Tibial nerve (tissue), 4 donors: Measurements from ENCODE around the gene KRTAP4-6. TPM values are rescaled to one million over a fixed set of nuclear protein-coding genes. Genes with fewer than 3 reads are reported as not detected.
"Not testable (repeated sequence)": the region's sequence is repeated elsewhere in the genome, so short reads cannot be mapped to it uniquely, and the experiment has no call there.

Experiments used
- DNase-seq, 2 donors: peaks; one replicate each; pipeline ENCODE4 v3.0.0-alpha.2; 2019; ENCODE audit warnings: low spot score in 2 of 2
- H3K27ac ChIP-seq, 4 donors: fragments of 200-600 bp; sonication (generic) in 3 of 4; one replicate each; pipeline ENCODE4 v1.5.1; 2017 to 2019; ENCODE audit warnings: mild to moderate bottlenecking in 1 of 4
- H3K27me3 ChIP-seq, 2 donors: fragments of 200-600 bp; sonication (generic) in 1 of 2; one replicate each; pipeline versions ENCODE4 v1.5.1 to v1.6.0; 2017 to 2019
- H3K36me3 ChIP-seq, 3 donors: fragments of 200-600 bp; sonication (generic); one replicate each; pipeline ENCODE4 v1.5.1; 2018 to 2019
- H3K4me1 ChIP-seq, 4 donors: fragments of 200-600 bp; sonication (generic) in 3 of 4; one replicate each; pipeline ENCODE4 v1.5.1; 2017 to 2019
- H3K4me3 ChIP-seq, 4 donors: fragments of 200-600 bp; sonication (generic) in 3 of 4; one replicate each; pipeline ENCODE4 v1.5.1; 2017 to 2019; ENCODE audit warnings: mild to moderate bottlenecking in 1 of 4, moderate library complexity in 1 of 4
- H3K9me3 ChIP-seq, 4 donors: fragments of 200-600 bp; sonication (generic) in 3 of 4; one replicate each; pipeline ENCODE4 v1.5.1; 2017 to 2019
- EP300 ChIP-seq, 2 donors: sonication (generic); formaldehyde crosslinking; IDR thresholded peaks; one replicate each; pipeline ENCODE4 v1.6.1; 2017; ENCODE audit warnings: antibody characterized with exemption in 2 of 2, mild to moderate bottlenecking in 1 of 2
- POLR2A ChIP-seq, 2 donors: fragments of 450-650 bp; IDR thresholded peaks; one replicate each; pipeline ENCODE4 v1.6.1; 2017; ENCODE audit warnings: antibody characterized with exemption in 2 of 2, mild to moderate bottlenecking in 2 of 2, moderate library complexity in 2 of 2
- WGBS, 2 donors: methylation state at CpG; one replicate each; pipeline ENCODE4 v1.1.5; 2018; 5-methylcytosine and 5-hydroxymethylcytosine counted together
- small RNA-seq: library from RNA; depleted of rRNA; stranded (forward); fragments of <200 nt; gene quantifications from one replicate; pipeline ENCODE3, GENCODE V24; 2016
- total RNA-seq, 4 donors: library from RNA; depleted of rRNA; stranded (reverse); fragments of >200 nt; gene quantifications; one replicate each; pipeline ENCODE4 v1.1.0, GENCODE V29; 2016
- TF ChIP-seq, protein P1 (sequence below), 5 experiments: fragments of 200-600 bp in 3 of 5; fragments of 450-650 bp in 2 of 5; sonication (generic) in 3 of 5; IDR thresholded peaks; one replicate each; pipeline ENCODE4 v1.5.1; 2016 to 2019; ENCODE audit warnings: antibody characterized with exemption in 5 of 5, mild to moderate bottlenecking in 3 of 5, moderate library complexity in 2 of 5

KRTAP4-6 gene
- total RNA-seq, 4 donors from 2014 or later = not detected

DNA sequence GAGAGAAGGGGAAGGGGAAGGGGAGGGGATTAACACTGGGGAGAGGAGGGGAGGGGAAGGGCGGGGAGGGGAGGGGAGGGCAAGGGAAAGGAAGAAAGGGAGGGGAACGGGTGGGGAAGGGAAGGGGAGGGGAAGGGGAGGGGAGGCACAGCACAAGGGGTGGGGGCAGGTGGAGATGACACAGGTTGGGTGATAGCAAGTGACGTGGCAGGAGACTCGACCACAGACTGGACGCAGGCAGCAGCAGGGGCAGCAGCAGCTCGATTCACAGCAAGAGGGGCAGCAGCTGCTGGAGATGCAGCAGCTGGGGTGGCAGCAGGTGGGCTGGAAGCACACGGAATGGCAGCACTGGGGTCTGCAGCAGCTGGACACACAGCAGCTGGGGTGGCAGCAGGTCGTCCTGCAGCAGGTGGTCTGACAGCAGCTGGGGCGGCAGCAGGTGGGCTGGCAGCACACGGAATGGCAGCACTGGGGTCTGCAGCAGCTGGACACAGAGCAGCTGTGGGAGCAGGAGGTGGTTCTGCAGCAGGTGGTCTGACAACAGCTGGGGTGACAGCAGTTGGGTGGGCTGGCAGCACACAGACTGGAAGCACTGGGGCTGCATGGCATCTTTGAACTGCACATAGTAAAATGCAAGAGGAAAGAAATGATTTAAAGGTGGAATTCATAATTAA lies 38.6 kb downstream of the KRTAP4-6 start, which contains the start of gene KRTAP4-16:
Gene KRTAP4-16 (minus strand): TSS at position 624 of the 674 bp plus-strand sequence. CDS start 0 bp downstream, at position 624.
- WGBS, 2 donors = 42 to 53% methylated on average over 9 of the region's 10 CpGs
- Histone ChIP-seq H3K4me1 (no peaks in the 10 kb centered on the region), H3K36me3 (no peaks in the 10 kb centered on the region), H3K4me3 (no peak within 1 kb of the TSS), H3K27me3 (no peaks in the 10 kb centered on the region), H3K27ac (no peak within 1 kb of the TSS), H3K9me3 (no peaks in the 10 kb centered on the region)
- DNase-seq = no peak
- TF ChIP-seq POLR2A (IDR thresholded peaks at IDR 0.05) = no peak
- TF ChIP-seq EP300 (IDR thresholded peaks at IDR 0.05) = no peak
- TF ChIP-seq, protein P1, sequence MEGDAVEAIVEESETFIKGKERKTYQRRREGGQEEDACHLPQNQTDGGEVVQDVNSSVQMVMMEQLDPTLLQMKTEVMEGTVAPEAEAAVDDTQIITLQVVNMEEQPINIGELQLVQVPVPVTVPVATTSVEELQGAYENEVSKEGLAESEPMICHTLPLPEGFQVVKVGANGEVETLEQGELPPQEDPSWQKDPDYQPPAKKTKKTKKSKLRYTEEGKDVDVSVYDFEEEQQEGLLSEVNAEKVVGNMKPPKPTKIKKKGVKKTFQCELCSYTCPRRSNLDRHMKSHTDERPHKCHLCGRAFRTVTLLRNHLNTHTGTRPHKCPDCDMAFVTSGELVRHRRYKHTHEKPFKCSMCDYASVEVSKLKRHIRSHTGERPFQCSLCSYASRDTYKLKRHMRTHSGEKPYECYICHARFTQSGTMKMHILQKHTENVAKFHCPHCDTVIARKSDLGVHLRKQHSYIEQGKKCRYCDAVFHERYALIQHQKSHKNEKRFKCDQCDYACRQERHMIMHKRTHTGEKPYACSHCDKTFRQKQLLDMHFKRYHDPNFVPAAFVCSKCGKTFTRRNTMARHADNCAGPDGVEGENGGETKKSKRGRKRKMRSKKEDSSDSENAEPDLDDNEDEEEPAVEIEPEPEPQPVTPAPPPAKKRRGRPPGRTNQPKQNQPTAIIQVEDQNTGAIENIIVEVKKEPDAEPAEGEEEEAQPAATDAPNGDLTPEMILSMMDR (IDR thresholded peaks at IDR 0.05) = no peak

DNA sequence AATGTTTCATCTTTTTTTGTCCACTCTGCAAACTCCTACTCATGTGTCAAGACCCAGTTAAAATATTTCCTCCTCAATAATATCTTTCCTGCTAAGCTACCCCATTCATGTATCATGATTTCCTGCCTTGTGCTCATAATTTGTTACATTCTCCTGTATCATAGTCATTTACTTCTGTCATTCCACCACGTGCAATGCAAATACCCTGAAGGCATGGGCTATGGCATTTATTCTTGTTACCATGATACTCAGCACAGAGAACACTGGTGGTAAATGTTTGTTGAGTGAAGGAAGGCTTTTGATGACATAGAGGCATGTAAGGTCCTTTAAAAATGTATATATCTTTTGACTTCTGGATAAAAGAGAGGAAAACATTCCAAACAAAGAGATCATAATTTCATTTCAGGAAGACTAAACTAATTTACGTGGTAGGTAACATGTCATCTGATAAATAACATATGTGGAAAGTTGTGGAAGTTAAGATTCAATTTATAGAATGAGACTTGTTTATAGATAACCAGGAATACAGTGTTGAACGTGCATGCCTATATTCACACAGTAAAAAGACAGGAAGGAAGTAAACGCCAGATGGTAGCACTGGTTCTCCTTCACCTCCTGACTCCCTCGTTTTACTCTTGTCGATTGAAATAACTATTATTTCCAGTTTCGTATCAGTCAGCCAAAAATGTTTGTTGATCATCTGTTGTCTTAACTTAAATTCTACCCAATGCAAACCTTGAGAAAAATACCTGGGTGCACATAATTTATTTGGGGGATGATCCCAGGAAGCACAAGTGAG lies 40.5 kb downstream of the KRTAP4-6 start:
- H3K4me3 ChIP-seq, H3K4me1 ChIP-seq, H3K27ac ChIP-seq, H3K27me3 ChIP-seq, H3K36me3 ChIP-seq, DNase-seq, H3K9me3 ChIP-seq: not testable (repeated sequence)
- WGBS, 2 donors = 58 to 65% methylated on average over 7 of the region's 7 CpGs

DNA sequence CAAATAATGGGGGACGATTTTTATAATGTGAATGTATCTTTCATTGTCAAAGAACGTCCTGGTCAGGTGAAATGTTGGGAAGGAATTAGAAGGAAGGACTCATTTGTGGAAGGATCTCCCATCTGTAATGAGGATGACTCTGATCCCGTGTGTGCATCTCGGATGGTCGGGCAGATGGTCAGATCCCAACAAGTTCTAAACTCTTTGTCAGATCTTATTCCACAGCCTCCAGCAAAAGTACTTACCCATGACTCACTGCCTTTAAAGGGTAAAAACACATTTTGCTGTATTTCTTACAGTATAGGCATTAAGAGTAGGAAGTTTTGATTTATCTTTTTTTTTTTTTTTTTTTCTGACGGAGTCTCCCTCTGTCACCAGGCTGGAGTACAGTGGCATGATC lies 41.9 kb downstream of the KRTAP4-6 start:
- no peaks in the 10 kb centered on the region for H3K36me3 ChIP-seq
- H3K27me3 ChIP-seq = no peaks in the 10 kb centered on the region
- H3K9me3 ChIP-seq = no peaks in the 10 kb centered on the region
- H3K4me3 ChIP-seq = no peak overlapping the region
- no peaks in the 10 kb centered on the region for H3K4me1 ChIP-seq
- TF ChIP-seq POLR2A (IDR thresholded peaks at IDR 0.05) = no peak
- 87% methylated on average over 6 of the region's 6 CpGs for WGBS, 2 donors
- H3K27ac ChIP-seq = no peak overlapping the region
- DNase-seq = no peak

DNA sequence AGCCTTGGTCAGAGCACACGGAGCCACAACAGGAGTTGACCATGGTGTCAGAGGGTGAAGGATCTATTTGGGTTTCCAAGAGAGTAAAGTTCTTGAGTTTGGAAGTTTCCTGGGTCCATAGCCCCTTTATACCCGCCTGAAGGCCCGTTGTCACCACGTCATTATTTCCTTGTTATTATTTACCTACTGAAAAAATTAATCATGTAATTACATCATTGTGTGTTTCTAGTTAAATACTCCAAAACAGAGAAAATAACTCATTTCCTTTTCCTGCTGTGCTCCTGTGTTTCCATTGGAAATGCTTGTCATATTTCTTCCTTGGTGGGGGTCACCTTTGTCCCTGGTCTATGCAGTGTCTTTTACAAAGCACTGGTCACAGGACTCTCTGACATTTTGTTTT lies 42.3 kb downstream of the KRTAP4-6 start, which contains the start of gene KRTAP4-8:
Gene KRTAP4-8 (minus strand): TSS at position 101 of the 400 bp plus-strand sequence. CDS start 58 bp downstream, at position 43.
- H3K9me3 ChIP-seq = no peaks in the 10 kb centered on the region
- H3K27ac ChIP-seq = no peak within 1 kb of the TSS
- no peaks in the 10 kb centered on the region for H3K27me3 ChIP-seq
- DNase-seq = no peak
- TF ChIP-seq, protein P1 (IDR thresholded peaks at IDR 0.05) = no peak
- no peaks in the 10 kb centered on the region for H3K4me1 ChIP-seq
- H3K36me3 ChIP-seq = no peaks in the 10 kb centered on the region
- WGBS, 2 donors = 62 to 73% methylated on average over 4 of the region's 4 CpGs
- no peak within 1 kb of the TSS for H3K4me3 ChIP-seq

DNA sequence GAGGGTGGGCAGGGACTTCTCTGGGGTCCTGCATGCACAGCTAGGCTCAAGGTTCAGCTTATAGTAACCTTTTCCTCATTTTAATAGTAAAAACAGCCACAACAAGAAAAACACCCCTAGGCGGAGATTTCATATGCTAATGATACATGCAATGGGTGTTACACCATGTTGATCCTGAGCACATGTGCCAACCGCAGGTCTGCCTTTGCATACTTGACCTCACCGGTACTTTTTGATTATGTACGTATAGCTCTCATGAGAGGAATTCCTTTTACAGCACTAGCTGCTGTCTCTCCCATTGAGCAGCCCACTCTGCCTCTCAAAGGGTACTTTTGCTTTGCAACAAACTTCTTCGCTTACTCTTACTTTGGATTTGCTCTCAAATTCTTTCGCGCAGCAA lies 44.3 kb downstream of the KRTAP4-6 start:
- Histone ChIP-seq H3K4me3 (no peak overlapping the region), H3K27me3 (no peaks in the 10 kb centered on the region), H3K27ac (no peak overlapping the region), H3K4me1 (no peaks in the 10 kb centered on the region), H3K9me3 (no peaks in the 10 kb centered on the region), H3K36me3 (no peaks in the 10 kb centered on the region)
- no peak for TF ChIP-seq POLR2A (IDR thresholded peaks at IDR 0.05)
- no peak for TF ChIP-seq EP300 (IDR thresholded peaks at IDR 0.05)
- TF ChIP-seq, protein P1 (IDR thresholded peaks at IDR 0.05) = no peak
- WGBS, 2 donors = 62 to 65% methylated on average over 7 of the region's 7 CpGs
- no peak for DNase-seq

Small RNAs within 50 kb of the gene (small RNA-seq; reads per million reads assigned to genes)
- gene KRTAP4-17P = not detected

Other genes with a start within 250 kb of the KRTAP4-6 start
- not detected for gene KRT23, start 202.9 kb downstream of the KRTAP4-6 start, total RNA-seq
- gene KRT39, start 173.6 kb downstream of the KRTAP4-6 start, total RNA-seq = not detected
- not detected for gene KRT40, start 156.2 kb downstream of the KRTAP4-6 start, total RNA-seq
- not detected for gene KRTAP3-3, start 146.4 kb downstream of the KRTAP4-6 start, total RNA-seq
- not detected for gene KRTAP3-2, start 140.6 kb downstream of the KRTAP4-6 start, total RNA-seq
- gene KRTAP3-1, start 131.4 kb downstream of the KRTAP4-6 start, total RNA-seq = not detected
- gene KRTAP1-5, start 113.3 kb downstream of the KRTAP4-6 start, total RNA-seq = under 1 TPM in 1 of 4 donors, not detected in 3; 0.60 TPM
- gene KRTAP1-4, start 110.3 kb downstream of the KRTAP4-6 start, total RNA-seq = not detected
- gene KRTAP1-3, start 105.7 kb downstream of the KRTAP4-6 start, total RNA-seq = not detected
- gene KRTAP1-1, start 99.1 kb downstream of the KRTAP4-6 start, total RNA-seq = not detected
- gene KRTAP2-1, start 93.2 kb downstream of the KRTAP4-6 start, total RNA-seq = not detected
- not detected for gene KRTAP2-2, start 85.3 kb downstream of the KRTAP4-6 start, total RNA-seq
- gene KRTAP2-3, start 80.4 kb downstream of the KRTAP4-6 start, total RNA-seq = not detected
- not detected for gene KRTAP2-4, start 74.7 kb downstream of the KRTAP4-6 start, total RNA-seq
- not detected for gene KRTAP4-7, start 56.4 kb downstream of the KRTAP4-6 start, total RNA-seq
- not detected for gene KRTAP4-8, start 42.4 kb downstream of the KRTAP4-6 start, total RNA-seq
- not detected for gene KRTAP4-16, start 38.3 kb downstream of the KRTAP4-6 start, total RNA-seq
- gene KRTAP4-9, start 35.2 kb downstream of the KRTAP4-6 start, total RNA-seq = not detected
- not detected for gene KRTAP4-11, start 22.2 kb downstream of the KRTAP4-6 start, total RNA-seq
- gene KRTAP4-12, start 16.4 kb downstream of the KRTAP4-6 start, total RNA-seq = not detected
- not detected for gene KRTAP4-5, start 9.3 kb upstream of the KRTAP4-6 start, total RNA-seq
- not detected for gene KRTAP4-4, start 20.2 kb upstream of the KRTAP4-6 start, total RNA-seq
- not detected for gene KRTAP4-3, start 27.7 kb upstream of the KRTAP4-6 start, total RNA-seq
- not detected for gene KRTAP4-2, start 37.7 kb upstream of the KRTAP4-6 start, total RNA-seq
- gene KRTAP4-1, start 44.4 kb upstream of the KRTAP4-6 start, total RNA-seq = not detected
- gene KRTAP9-1, start 49.3 kb upstream of the KRTAP4-6 start, total RNA-seq = not detected
- not detected for gene KRTAP9-2, start 86.1 kb upstream of the KRTAP4-6 start, total RNA-seq
- gene KRTAP9-3, start 91.9 kb upstream of the KRTAP4-6 start, total RNA-seq = not detected
- not detected for gene KRTAP9-8, start 97.5 kb upstream of the KRTAP4-6 start, total RNA-seq
- gene KRTAP9-4, start 109.1 kb upstream of the KRTAP4-6 start, total RNA-seq = not detected
- gene KRTAP9-9, start 114.8 kb upstream of the KRTAP4-6 start, total RNA-seq = not detected
- gene KRTAP9-6, start 124.8 kb upstream of the KRTAP4-6 start, total RNA-seq = not detected
- not detected for gene KRTAP9-7, start 135.2 kb upstream of the KRTAP4-6 start, total RNA-seq
- not detected for gene KRTAP29-1, start 162.3 kb upstream of the KRTAP4-6 start, total RNA-seq
- not detected for gene KRTAP16-1, start 168.8 kb upstream of the KRTAP4-6 start, total RNA-seq
- gene KRTAP17-1, start 175.2 kb upstream of the KRTAP4-6 start, total RNA-seq = not detected
- gene KRT33A, start 210.3 kb upstream of the KRTAP4-6 start, total RNA-seq = not detected
- not detected for gene KRT33B, start 229.3 kb upstream of the KRTAP4-6 start, total RNA-seq
- gene KRT34, start 241.8 kb upstream of the KRTAP4-6 start, total RNA-seq = not detected